K562 (cell line): Measurements from ENCODE around the gene TIMM8A. TPM values are rescaled to one million over a fixed set of nuclear protein-coding genes. Genes with fewer than 3 reads are reported as not detected.

ENCODE experiments used
- ASH1L ChIP-seq: fragments of 450-650 bp; IDR thresholded peaks from 2 replicates; pipeline ENCODE4 v1.6.1; 2018; ENCODE audit warnings: borderline replicate concordance, mild to moderate bottlenecking, low read depth; ENCODE audit not compliant: partially characterized antibody
- ATF6 ChIP-seq: sonication (generic); formaldehyde crosslinking; IDR thresholded peaks from 2 replicates; pipeline ENCODE4 v1.4.0; 2020; ENCODE audit warnings: mild to moderate bottlenecking, missing genetic modification reagents
- BCOR ChIP-seq: fragments of 450-650 bp; IDR thresholded peaks from 2 replicates; pipeline ENCODE4 v1.6.1; 2016
- CBX2 ChIP-seq: fragments of 200-600 bp; sonication (generic); IDR thresholded peaks from one replicate; pipeline ENCODE4 v1.6.1; 2012; ENCODE audit warnings: mild to moderate bottlenecking, low read length, inconsistent platforms; ENCODE audit not compliant: insufficient read depth, poor library complexity, severe bottlenecking
- CBX3 ChIP-seq, 2 experiments: IDR thresholded peaks; 1 replicate in 1 of 2; 2 replicates in 1 of 2; pipeline ENCODE4 v1.6.1; 2012; ENCODE audit warnings: inconsistent platforms in 2 of 2, low read length in 2 of 2, borderline replicate concordance in 1 of 2, control low read depth in 1 of 2
- GATAD2B ChIP-seq: fragments of 450-650 bp; IDR thresholded peaks from 2 replicates; pipeline ENCODE4 v1.6.1; 2017; ENCODE audit warnings: mild to moderate bottlenecking, borderline replicate concordance
- GTF2E2 ChIP-seq: fragments of 200-800 bp; sonication (Bioruptor generic); IDR thresholded peaks from 2 replicates; pipeline ENCODE4 v1.6.1; 2016; ENCODE audit warnings: missing genetic modification characterization, missing compliant biosample characterization
- HES1 ChIP-seq: fragments of 450-650 bp; IDR thresholded peaks from 2 replicates; pipeline ENCODE4 v1.6.1; 2016; ENCODE audit warnings: low read depth, mild to moderate bottlenecking, moderate library complexity
- JUN ChIP-seq, 2 experiments: sonication (generic) in 1 of 2; formaldehyde crosslinking in 1 of 2; IDR thresholded peaks; 2 replicates each; pipeline versions ENCODE4 v1.6.1 to v1.8.0; 2012 to 2022; ENCODE audit warnings: borderline replicate concordance in 2 of 2, mild to moderate bottlenecking in 2 of 2, improper control_type of control experiment in 1 of 2, low read depth in 1 of 2, low read length in 1 of 2, missing genetic modification reagents in 1 of 2
- KDM2B ChIP-seq: fragments of 250-450 bp; sonication (Bioruptor Pico); IDR thresholded peaks from 2 replicates; pipeline ENCODE4 v1.8.0; 2021; ENCODE audit warnings: mild to moderate bottlenecking, moderate library complexity
- KDM4B ChIP-seq, 2 experiments: fragments of 450-650 bp in 1 of 2; sonication (generic) in 1 of 2; IDR thresholded peaks; 2 replicates each; pipeline ENCODE4 v1.6.1; 2016 to 2017; ENCODE audit warnings: borderline replicate concordance in 2 of 2, antibody characterized with exemption in 1 of 2, low read depth in 1 of 2, mild to moderate bottlenecking in 1 of 2
- KLF13 ChIP-seq: fragments of 450-650 bp; IDR thresholded peaks from 2 replicates; pipeline ENCODE4 v1.6.1; 2016; ENCODE audit warnings: missing genetic modification characterization, low read depth, mild to moderate bottlenecking, missing compliant biosample characterization, moderate library complexity, borderline replicate concordance
- OTX1 ChIP-seq: fragments of 450-650 bp; formaldehyde crosslinking; IDR thresholded peaks from 2 replicates; pipeline ENCODE4 v1.4.0; 2022; ENCODE audit warnings: mild to moderate bottlenecking
- POLR3G ChIP-seq: IDR thresholded peaks from 2 replicates; pipeline ENCODE4 v1.6.1; 2011; ENCODE audit not compliant: insufficient read length, insufficient replicate concordance; ENCODE audit errors: extremely low read depth
- PTBP1 ChIP-seq: fragments of 200-400 bp; formaldehyde crosslinking; IDR thresholded peaks from 2 replicates; pipeline ENCODE4 v1.6.1; 2017; ENCODE audit warnings: low read depth, low read length
- SMARCC2 ChIP-seq: fragments of 450-650 bp; IDR thresholded peaks from 2 replicates; pipeline ENCODE4 v1.6.1; 2017; ENCODE audit warnings: antibody characterized with exemption, moderate library complexity, mild to moderate bottlenecking, low read depth
- SRSF7 ChIP-seq: fragments of 200-400 bp; formaldehyde crosslinking; optimal IDR thresholded peaks from 2 replicates; pipeline ENCODE3; 2017; ENCODE audit warnings: mild to moderate bottlenecking, low read depth, low read length
- TCF7L2 ChIP-seq: fragments of 150-350 bp; IDR thresholded peaks from 2 replicates; pipeline ENCODE4 v1.6.1; 2016; ENCODE audit warnings: low read depth, mild to moderate bottlenecking, low read length, moderate library complexity
- YY1 ChIP-seq, 3 experiments: IDR thresholded peaks; 2 replicates each; pipeline ENCODE4 v1.6.1; 2011; ENCODE audit warnings: low read length in 2 of 3, mild to moderate bottlenecking in 2 of 3, moderate library complexity in 2 of 3, borderline replicate concordance in 1 of 3, control low read depth in 1 of 3, low read depth in 1 of 3; ENCODE audit not compliant: insufficient read depth in 3 of 3, insufficient replicate concordance in 2 of 3, control insufficient read depth in 1 of 3, insufficient read length in 1 of 3; ENCODE audit errors: extremely low read depth in 1 of 3
- ZFP36 ChIP-seq: fragments of 150-350 bp; IDR thresholded peaks from 2 replicates; pipeline ENCODE4 v1.6.1; 2018; ENCODE audit warnings: low read length, low read depth; ENCODE audit not compliant: partially characterized antibody
- ZFPM2 ChIP-seq: fragments of 250-450 bp; sonication (Bioruptor Pico); IDR thresholded peaks from 2 replicates; pipeline ENCODE4 v1.5.1; 2022; ENCODE audit warnings: mild to moderate bottlenecking
- ZNF12 ChIP-seq: sonication (generic); formaldehyde crosslinking; IDR thresholded peaks from 2 replicates; pipeline ENCODE4 v1.4.0; 2020; ENCODE audit warnings: mild to moderate bottlenecking, missing genetic modification reagents
- ZNF146 ChIP-seq: IDR thresholded peaks from one replicate; pipeline ENCODE4 v1.6.1; 2018; ENCODE audit warnings: missing compliant biosample characterization; ENCODE audit not compliant: unreplicated experiment
- ZNF274 ChIP-seq: IDR thresholded peaks from 2 replicates; pipeline ENCODE4 v1.6.1; 2011; ENCODE audit warnings: low read depth, mild to moderate bottlenecking, low read length, moderate library complexity, borderline replicate concordance
- ZNF583 ChIP-seq: fragments of 250-450 bp; sonication (Bioruptor Pico); IDR thresholded peaks from 2 replicates; pipeline ENCODE4 v1.4.0; 2020
- ZNF644 ChIP-seq: fragments of 200-800 bp; sonication (Bioruptor generic); IDR thresholded peaks from 2 replicates; pipeline ENCODE4 v1.6.1; 2016; ENCODE audit warnings: low read depth, missing genetic modification characterization, missing compliant biosample characterization
- polyA plus RNA-seq, 8 experiments: library from polyadenylated mRNA; depleted of rRNA in 4 of 8; stranded (reverse) in 5 of 8; unstranded in 3 of 8; fragments of >200 nt; fragmentation: Nextera tagmentation in 2 of 8; fragmentation: Illumina TruSeq in 1 of 8; extraction: Ambion mirVana in 2 of 8; extraction: Trizol in 1 of 8; gene quantifications; 2 replicates each; pipeline versions ENCODE4 v1.2.1 to v1.2.3, GENCODE V29; 2011 to 2014; ENCODE audit warnings: inconsistent platforms in 1 of 8, missing spikeins in 1 of 8
- total RNA-seq, 7 experiments: library from RNA; depleted of rRNA in 6 of 7; stranded (reverse); fragments of >200 nt in 6 of 7; fragmentation: Illumina TruSeq in 2 of 7; extraction: Trizol in 2 of 7; gene quantifications; 2 replicates each; pipeline versions ENCODE4 v1.2.1 to v1.2.3, GENCODE V29; 2011 to 2021; ENCODE audit warnings: low replicate concordance in 1 of 7

Gene TIMM8A
- total and polyA plus RNA-seq, 9 of the 15 experiments (the other 6 are each of a cell fraction or from before 2014, with no cell fraction given): 10.9 to 132 (median 41.1) TPM

- TF ChIP-seq ATF6 (CRISPR knock-in tag) (no peak), SMARCC2 (no peak), JUN (IDR thresholded peaks at IDR 0.05; ENCODE audit: borderline replicate concordance, low read depth, low read length) (no peak), JUN (CRISPR knock-in tag; IDR thresholded peaks at IDR 0.05; ENCODE audit: borderline replicate concordance) (0 out of 2 replicates have a peak, but pooled peaks have one; percentile 57), ZNF12 (no peak), ZNF583 (CRISPR knock-in tag) (no peak), KLF13 (tag) (0 out of 2 replicates have a peak, but pooled peaks have one; percentile 22), ASH1L (no peak), KDM2B (CRISPR knock-in tag) (no peak), SRSF7 (no peak), YY1 (IDR thresholded peaks at IDR 0.05; ENCODE audit: borderline replicate concordance in 1 of 3, control insufficient read depth in 1 of 3, extremely low read depth in 1 of 3, insufficient read depth in 3 of 3, insufficient read length in 1 of 3, insufficient replicate concordance in 2 of 3, low read depth in 1 of 3, low read length in 2 of 3) (no peak), ZFPM2 (CRISPR knock-in tag) (no peak), TCF7L2 (no peak), HES1 (no peak), ZNF644 (tag) (no peak), KDM4B (IDR thresholded peaks at IDR 0.05; ENCODE audit: borderline replicate concordance in 2 of 2, low read depth in 1 of 2) (0 out of 4 replicates have a peak, but pooled peaks of 1 of the 2 experiments have one; percentile 71), BCOR (no peak), ZNF146 (CRISPR knock-in tag) (no peak), CBX2 (no peak), ZNF274 (no peak), POLR3G (no peak), CBX3 (IDR thresholded peaks at IDR 0.05; ENCODE audit: borderline replicate concordance in 1 of 2, low read length in 2 of 2) (no peak), GTF2E2 (tag) (no peak), GATAD2B (no peak), OTX1 (CRISPR knock-in tag) (no peak), ZFP36 (no peak), PTBP1 (no peak)
These were observed at the start of gene TIMM8A (continued) for GRCh38 chrX:101348452-101349192.
